ENCODE measurements around the gene DBNL. TPM values are rescaled to one million over a fixed set of nuclear protein-coding genes. Genes with fewer than 3 reads are reported as not detected.

The DBNL gene
- total RNA-seq, 1 donor from 2014 or later, result 93.7 TPM

GRCh38 chr7:44067064-44067951 is 22.8 kb downstream of the DBNL start:
- peak; percentile 40 for DNase-seq
- H3K27me3 ChIP-seq, result no peaks in the 10 kb centered on the region
- intact Hi-C loops (cut with DNase I), result no loop called here
- no peak for ATAC-seq
- H3K27ac ChIP-seq, result no peak overlapping the region
- no peak overlapping the region for H3K4me3 ChIP-seq
- no peak for TF ChIP-seq CTCF (IDR thresholded peaks at IDR 0.05)
- H3K36me3 ChIP-seq, result no peaks in the 10 kb centered on the region
- H3K9me3 ChIP-seq, result no peaks in the 10 kb centered on the region
- peaks cover 10% of the 10 kb centered on the region for H3K4me1 ChIP-seq

- no peak overlapping the region for H3K27ac ChIP-seq
- peaks cover 10% of the 10 kb centered on the region for H3K4me1 ChIP-seq
- no peaks in the 10 kb centered on the region for H3K9me3 ChIP-seq
- peaks cover 3% of the 10 kb centered on the region for H3K36me3 ChIP-seq
- no peak for ATAC-seq
- no peak for DNase-seq
- H3K27me3 ChIP-seq, result no peaks in the 10 kb centered on the region
- no peak for TF ChIP-seq CTCF (IDR thresholded peaks at IDR 0.05)
- intact Hi-C loops (cut with DNase I), result no loop called here
- H3K4me3 ChIP-seq, result no peak overlapping the region
These were observed 23.6 kb downstream of the DBNL start for GRCh38 chr7:44068054-44068453.

- Histone ChIP-seq H3K27me3 (no peaks in the 10 kb centered on the region), H3K4me3 (no peak overlapping the region), H3K4me1 (peaks cover 4% of the 10 kb centered on the region), H3K36me3 (peaks cover 41% of the 10 kb centered on the region), H3K9me3 (no peaks in the 10 kb centered on the region), H3K27ac (no peak overlapping the region)
- DNase-seq (no peak), ATAC-seq (no peak)
- TF ChIP-seq CTCF (IDR thresholded peaks at IDR 0.05), result no peak
- intact Hi-C loops (cut with DNase I), result loop anchor here (5.0 kb wide), 1 partner anchor 125 kb away; no protein-coding TSS in a partner anchor
These were observed 27.3 kb downstream of the DBNL start for GRCh38 chr7:44071726-44072363.

GRCh38 chr7:44072364-44073231 is 28.1 kb downstream of the DBNL start:
- intact Hi-C loops (cut with DNase I), result loop anchor here (5.0 kb wide), 1 partner anchor 125 kb away; no protein-coding TSS in a partner anchor
- TF ChIP-seq CTCF (IDR thresholded peaks at IDR 0.05), result peak; percentile 57
- Histone ChIP-seq H3K36me3 (peaks cover 48% of the 10 kb centered on the region), H3K9me3 (no peaks in the 10 kb centered on the region), H3K4me1 (peaks cover 4% of the 10 kb centered on the region), H3K27ac (no peak overlapping the region), H3K27me3 (no peaks in the 10 kb centered on the region), H3K4me3 (no peak overlapping the region)
- peak; percentile 45 for ATAC-seq
- no peak for DNase-seq

- peaks cover 60% of the 10 kb centered on the region for H3K36me3 ChIP-seq
- peaks cover 4% of the 10 kb centered on the region for H3K4me1 ChIP-seq
- no peak overlapping the region for H3K4me3 ChIP-seq
- peak overlapping the region; percentile 77 for H3K27ac ChIP-seq
- DNase-seq (peak; percentile 87), ATAC-seq (peak; percentile 88)
- H3K9me3 ChIP-seq, result no peaks in the 10 kb centered on the region
- intact Hi-C loops (cut with DNase I), result loop anchor here (5.0 kb wide), 1 partner anchor 123 kb away; no protein-coding TSS in a partner anchor
- H3K27me3 ChIP-seq, result no peaks in the 10 kb centered on the region
- TF ChIP-seq CTCF (IDR thresholded peaks at IDR 0.05), result no peak
These were observed 29.3 kb downstream of the DBNL start for GRCh38 chr7:44073664-44074348.

All from upper lobe of right lung (tissue), 1 donor.